K562 (cell line): Measurements from ENCODE around the gene DAPK1. TPM values are rescaled to one million over a fixed set of nuclear protein-coding genes. Genes with fewer than 3 reads are reported as not detected.
A peak's percentile ranks its signal among the peaks of the same experiment; 100 is the strongest.

ENCODE experiments used
- BACH1 ChIP-seq: fragments of 200-800 bp; sonication (Bioruptor generic); IDR thresholded peaks from 2 replicates; pipeline ENCODE4 v1.6.1; 2016; ENCODE audit warnings: missing genetic modification characterization, missing compliant biosample characterization
- CSDE1 ChIP-seq, 2 experiments: fragments of 450-650 bp; IDR thresholded peaks; 2 replicates each; pipeline ENCODE4 v1.6.1; 2016; ENCODE audit warnings: mild to moderate bottlenecking in 1 of 2
- EP300 ChIP-seq: IDR thresholded peaks from 2 replicates; pipeline ENCODE4 v1.6.1; 2012; ENCODE audit warnings: low read length, improper control_type of control experiment
- GTF2F1 ChIP-seq: IDR thresholded peaks from 2 replicates; pipeline ENCODE4 v1.6.1; 2011; ENCODE audit warnings: low read depth, low read length, improper control_type of control experiment
- KLF16 ChIP-seq: IDR thresholded peaks from 2 replicates; pipeline ENCODE4 v1.6.1; 2016; ENCODE audit warnings: antibody characterized with exemption
- LCOR ChIP-seq: sonication (generic); formaldehyde crosslinking; IDR thresholded peaks from 2 replicates; pipeline ENCODE4 v1.8.0; 2022; ENCODE audit warnings: mild to moderate bottlenecking, missing genetic modification reagents
- MEIS2 ChIP-seq: fragments of 450-650 bp; IDR thresholded peaks from 2 replicates; pipeline ENCODE4 v1.6.1; 2014; ENCODE audit warnings: mild to moderate bottlenecking; ENCODE audit not compliant: partially characterized antibody
- MXI1 ChIP-seq: IDR thresholded peaks from 2 replicates; pipeline ENCODE4 v1.6.1; 2011; ENCODE audit warnings: low read depth, mild to moderate bottlenecking, improper control_type of control experiment, low read length
- NCOR1 ChIP-seq: fragments of 450-650 bp; IDR thresholded peaks from 2 replicates; pipeline ENCODE4 v1.6.1; 2016; ENCODE audit warnings: mild to moderate bottlenecking, moderate library complexity
- NR1H2 ChIP-seq: sonication (generic); formaldehyde crosslinking; IDR thresholded peaks from 2 replicates; pipeline ENCODE4 v1.4.0; 2020; ENCODE audit warnings: mild to moderate bottlenecking, missing genetic modification reagents
- POU5F1 ChIP-seq: fragments of 150-350 bp; IDR thresholded peaks from 2 replicates; pipeline ENCODE4 v1.6.1; 2014; ENCODE audit warnings: borderline replicate concordance, low read length, low read depth, mild to moderate bottlenecking; ENCODE audit not compliant: partially characterized antibody
- RAD51 ChIP-seq: fragments of 450-650 bp; IDR thresholded peaks from 2 replicates; pipeline ENCODE4 v1.7.1; 2016; ENCODE audit warnings: low read depth, mild to moderate bottlenecking, borderline replicate concordance
- RBM34 ChIP-seq: fragments of 200-400 bp; formaldehyde crosslinking; IDR thresholded peaks from 2 replicates; pipeline ENCODE4 v1.6.1; 2018; ENCODE audit warnings: low read length, borderline replicate concordance; ENCODE audit not compliant: insufficient read depth
- SIN3B ChIP-seq: fragments of 450-650 bp; IDR thresholded peaks from 2 replicates; pipeline ENCODE4 v1.6.1; 2017; ENCODE audit warnings: low read depth, mild to moderate bottlenecking, moderate library complexity
- SOX6 ChIP-seq: fragments of 450-650 bp; IDR thresholded peaks from 2 replicates; pipeline ENCODE4 v1.6.1; 2014; ENCODE audit warnings: mild to moderate bottlenecking
- ZNF766 ChIP-seq: fragments of 200-800 bp; sonication (Bioruptor generic); conservative IDR thresholded peaks from 2 replicates; pipeline ENCODE4 v1.6.1; 2016; ENCODE audit warnings: missing genetic modification characterization, missing compliant biosample characterization
- ZNF778 ChIP-seq: fragments of 450-650 bp; formaldehyde crosslinking; IDR thresholded peaks from 2 replicates; pipeline ENCODE4 v1.4.0; 2020; ENCODE audit warnings: mild to moderate bottlenecking, moderate library complexity
- polyA plus RNA-seq, 8 experiments: library from polyadenylated mRNA; depleted of rRNA in 4 of 8; stranded (reverse) in 5 of 8; unstranded in 3 of 8; fragments of >200 nt; fragmentation: Nextera tagmentation in 2 of 8; fragmentation: Illumina TruSeq in 1 of 8; extraction: Ambion mirVana in 2 of 8; extraction: Trizol in 1 of 8; gene quantifications; 2 replicates each; pipeline versions ENCODE4 v1.2.1 to v1.2.3, GENCODE V29; 2011 to 2014; ENCODE audit warnings: inconsistent platforms in 1 of 8, missing spikeins in 1 of 8
- total RNA-seq, 7 experiments: library from RNA; depleted of rRNA in 6 of 7; stranded (reverse); fragments of >200 nt in 6 of 7; fragmentation: Illumina TruSeq in 2 of 7; extraction: Trizol in 2 of 7; gene quantifications; 2 replicates each; pipeline versions ENCODE4 v1.2.1 to v1.2.3, GENCODE V29; 2011 to 2021; ENCODE audit warnings: low replicate concordance in 1 of 7
- TF ChIP-seq, protein P1 (sequence below): sonication (generic); formaldehyde crosslinking; IDR thresholded peaks from 2 replicates; pipeline ENCODE4 v1.8.0; 2022; ENCODE audit warnings: mild to moderate bottlenecking, missing genetic modification reagents
- TF ChIP-seq, protein P2 (sequence below): fragments of 450-650 bp; IDR thresholded peaks from 2 replicates; pipeline ENCODE4 v1.7.0; 2016; ENCODE audit warnings: borderline replicate concordance
- TF ChIP-seq, protein P3 (sequence below): fragments of 250-450 bp; sonication (Bioruptor Pico); IDR thresholded peaks from 2 replicates; pipeline ENCODE4 v1.8.0; 2022; ENCODE audit warnings: moderate library complexity, mild to moderate bottlenecking, inconsistent platforms
- TF ChIP-seq, protein P4 (sequence below): fragments of 450-650 bp; IDR thresholded peaks from 2 replicates; pipeline ENCODE4 v1.6.1; 2016; ENCODE audit warnings: low read depth, mild to moderate bottlenecking, moderate library complexity
- TF ChIP-seq, protein P5 (sequence below): sonication (generic); formaldehyde crosslinking; IDR thresholded peaks from 2 replicates; pipeline ENCODE4 v1.9.0; 2022; ENCODE audit warnings: mild to moderate bottlenecking, missing genetic modification reagents

DAPK1 gene
- total and polyA plus RNA-seq, 9 of the 15 experiments (the other 6 are each of a cell fraction or from before 2014, with no cell fraction given), result 1.7 to 26.4 (median 15.8) TPM

DNA sequence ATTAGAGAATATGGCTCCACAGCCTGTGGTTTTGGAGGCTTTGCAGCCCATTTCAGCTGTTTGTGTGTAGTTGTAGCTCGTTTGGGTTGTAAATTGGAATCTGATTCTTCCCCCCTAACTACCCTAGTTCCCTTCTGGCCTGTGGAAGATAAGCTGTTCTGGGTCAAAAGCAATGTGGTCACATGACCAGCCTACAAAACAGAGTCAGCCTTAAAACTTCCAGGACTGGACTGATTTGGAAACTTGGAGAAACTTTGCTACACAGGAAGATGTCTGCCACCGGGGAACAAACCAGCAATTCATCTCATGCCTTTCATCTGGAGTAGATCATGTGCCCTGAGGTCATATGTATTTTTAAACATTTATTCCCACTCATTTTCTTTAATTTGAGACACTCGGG is 83.8 kb downstream of the DAPK1 start (continued):
- TF ChIP-seq LCOR (CRISPR knock-in tag) (no peak), CSDE1 (IDR thresholded peaks at IDR 0.05) (no peak), ZNF766 (no peak), EP300 (peak; percentile 33; the same call in 1 of the 2 replicates), SIN3B (no peak), POU5F1 (no peak), MEIS2 (no peak), GTF2F1 (no peak), NR1H2 (CRISPR knock-in tag) (no peak), MXI1 (no peak), ZNF778 (CRISPR knock-in tag) (no peak), SOX6 (peak; percentile 10; the same call in 1 of the 2 replicates), NCOR1 (peak; percentile 43; the same call in 1 of the 2 replicates), BACH1 (tag) (no peak), KLF16 (peak; percentile 36; the same call in 1 of the 2 replicates), RAD51 (peak; percentile 93), RBM34 (no peak)
- TF ChIP-seq, protein P1, sequence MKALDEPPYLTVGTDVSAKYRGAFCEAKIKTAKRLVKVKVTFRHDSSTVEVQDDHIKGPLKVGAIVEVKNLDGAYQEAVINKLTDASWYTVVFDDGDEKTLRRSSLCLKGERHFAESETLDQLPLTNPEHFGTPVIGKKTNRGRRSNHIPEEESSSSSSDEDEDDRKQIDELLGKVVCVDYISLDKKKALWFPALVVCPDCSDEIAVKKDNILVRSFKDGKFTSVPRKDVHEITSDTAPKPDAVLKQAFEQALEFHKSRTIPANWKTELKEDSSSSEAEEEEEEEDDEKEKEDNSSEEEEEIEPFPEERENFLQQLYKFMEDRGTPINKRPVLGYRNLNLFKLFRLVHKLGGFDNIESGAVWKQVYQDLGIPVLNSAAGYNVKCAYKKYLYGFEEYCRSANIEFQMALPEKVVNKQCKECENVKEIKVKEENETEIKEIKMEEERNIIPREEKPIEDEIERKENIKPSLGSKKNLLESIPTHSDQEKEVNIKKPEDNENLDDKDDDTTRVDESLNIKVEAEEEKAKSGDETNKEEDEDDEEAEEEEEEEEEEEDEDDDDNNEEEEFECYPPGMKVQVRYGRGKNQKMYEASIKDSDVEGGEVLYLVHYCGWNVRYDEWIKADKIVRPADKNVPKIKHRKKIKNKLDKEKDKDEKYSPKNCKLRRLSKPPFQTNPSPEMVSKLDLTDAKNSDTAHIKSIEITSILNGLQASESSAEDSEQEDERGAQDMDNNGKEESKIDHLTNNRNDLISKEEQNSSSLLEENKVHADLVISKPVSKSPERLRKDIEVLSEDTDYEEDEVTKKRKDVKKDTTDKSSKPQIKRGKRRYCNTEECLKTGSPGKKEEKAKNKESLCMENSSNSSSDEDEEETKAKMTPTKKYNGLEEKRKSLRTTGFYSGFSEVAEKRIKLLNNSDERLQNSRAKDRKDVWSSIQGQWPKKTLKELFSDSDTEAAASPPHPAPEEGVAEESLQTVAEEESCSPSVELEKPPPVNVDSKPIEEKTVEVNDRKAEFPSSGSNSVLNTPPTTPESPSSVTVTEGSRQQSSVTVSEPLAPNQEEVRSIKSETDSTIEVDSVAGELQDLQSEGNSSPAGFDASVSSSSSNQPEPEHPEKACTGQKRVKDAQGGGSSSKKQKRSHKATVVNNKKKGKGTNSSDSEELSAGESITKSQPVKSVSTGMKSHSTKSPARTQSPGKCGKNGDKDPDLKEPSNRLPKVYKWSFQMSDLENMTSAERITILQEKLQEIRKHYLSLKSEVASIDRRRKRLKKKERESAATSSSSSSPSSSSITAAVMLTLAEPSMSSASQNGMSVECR, result no peak
- TF ChIP-seq, protein P2, sequence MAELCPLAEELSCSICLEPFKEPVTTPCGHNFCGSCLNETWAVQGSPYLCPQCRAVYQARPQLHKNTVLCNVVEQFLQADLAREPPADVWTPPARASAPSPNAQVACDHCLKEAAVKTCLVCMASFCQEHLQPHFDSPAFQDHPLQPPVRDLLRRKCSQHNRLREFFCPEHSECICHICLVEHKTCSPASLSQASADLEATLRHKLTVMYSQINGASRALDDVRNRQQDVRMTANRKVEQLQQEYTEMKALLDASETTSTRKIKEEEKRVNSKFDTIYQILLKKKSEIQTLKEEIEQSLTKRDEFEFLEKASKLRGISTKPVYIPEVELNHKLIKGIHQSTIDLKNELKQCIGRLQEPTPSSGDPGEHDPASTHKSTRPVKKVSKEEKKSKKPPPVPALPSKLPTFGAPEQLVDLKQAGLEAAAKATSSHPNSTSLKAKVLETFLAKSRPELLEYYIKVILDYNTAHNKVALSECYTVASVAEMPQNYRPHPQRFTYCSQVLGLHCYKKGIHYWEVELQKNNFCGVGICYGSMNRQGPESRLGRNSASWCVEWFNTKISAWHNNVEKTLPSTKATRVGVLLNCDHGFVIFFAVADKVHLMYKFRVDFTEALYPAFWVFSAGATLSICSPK, result no peak
- TF ChIP-seq, protein P3, sequence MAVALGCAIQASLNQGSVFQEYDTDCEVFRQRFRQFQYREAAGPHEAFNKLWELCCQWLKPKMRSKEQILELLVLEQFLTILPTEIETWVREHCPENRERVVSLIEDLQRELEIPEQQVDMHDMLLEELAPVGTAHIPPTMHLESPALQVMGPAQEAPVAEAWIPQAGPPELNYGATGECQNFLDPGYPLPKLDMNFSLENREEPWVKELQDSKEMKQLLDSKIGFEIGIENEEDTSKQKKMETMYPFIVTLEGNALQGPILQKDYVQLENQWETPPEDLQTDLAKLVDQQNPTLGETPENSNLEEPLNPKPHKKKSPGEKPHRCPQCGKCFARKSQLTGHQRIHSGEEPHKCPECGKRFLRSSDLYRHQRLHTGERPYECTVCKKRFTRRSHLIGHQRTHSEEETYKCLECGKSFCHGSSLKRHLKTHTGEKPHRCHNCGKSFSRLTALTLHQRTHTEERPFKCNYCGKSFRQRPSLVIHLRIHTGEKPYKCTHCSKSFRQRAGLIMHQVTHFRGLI (CRISPR knock-in tag), result no peak
- TF ChIP-seq, protein P4, sequence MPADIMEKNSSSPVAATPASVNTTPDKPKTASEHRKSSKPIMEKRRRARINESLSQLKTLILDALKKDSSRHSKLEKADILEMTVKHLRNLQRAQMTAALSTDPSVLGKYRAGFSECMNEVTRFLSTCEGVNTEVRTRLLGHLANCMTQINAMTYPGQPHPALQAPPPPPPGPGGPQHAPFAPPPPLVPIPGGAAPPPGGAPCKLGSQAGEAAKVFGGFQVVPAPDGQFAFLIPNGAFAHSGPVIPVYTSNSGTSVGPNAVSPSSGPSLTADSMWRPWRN, result no peak
- TF ChIP-seq, protein P5, sequence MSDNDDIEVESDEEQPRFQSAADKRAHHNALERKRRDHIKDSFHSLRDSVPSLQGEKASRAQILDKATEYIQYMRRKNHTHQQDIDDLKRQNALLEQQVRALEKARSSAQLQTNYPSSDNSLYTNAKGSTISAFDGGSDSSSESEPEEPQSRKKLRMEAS (CRISPR knock-in tag), result no peak
